Measurements from ENCODE around the gene CHST1.

The CHST1 gene

DNA sequence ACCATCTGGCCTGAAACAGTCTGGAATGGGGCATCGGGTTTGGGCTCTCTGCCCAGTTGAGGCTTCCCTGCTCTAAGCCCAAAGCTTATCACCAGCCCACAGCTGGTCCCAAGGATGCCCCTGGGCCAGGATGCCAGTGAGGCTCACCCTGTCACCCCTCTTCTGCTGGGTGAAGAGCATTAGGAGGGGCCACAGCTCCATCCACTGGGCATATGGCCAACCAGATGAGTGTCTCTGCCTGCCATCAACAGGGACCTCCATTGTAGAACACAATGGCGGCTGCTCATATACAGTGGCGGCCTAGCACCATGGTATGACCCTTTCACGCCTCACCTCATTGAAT lies 5.6 kb downstream of the CHST1 start:
- DNase-seq = no peak

DNA sequence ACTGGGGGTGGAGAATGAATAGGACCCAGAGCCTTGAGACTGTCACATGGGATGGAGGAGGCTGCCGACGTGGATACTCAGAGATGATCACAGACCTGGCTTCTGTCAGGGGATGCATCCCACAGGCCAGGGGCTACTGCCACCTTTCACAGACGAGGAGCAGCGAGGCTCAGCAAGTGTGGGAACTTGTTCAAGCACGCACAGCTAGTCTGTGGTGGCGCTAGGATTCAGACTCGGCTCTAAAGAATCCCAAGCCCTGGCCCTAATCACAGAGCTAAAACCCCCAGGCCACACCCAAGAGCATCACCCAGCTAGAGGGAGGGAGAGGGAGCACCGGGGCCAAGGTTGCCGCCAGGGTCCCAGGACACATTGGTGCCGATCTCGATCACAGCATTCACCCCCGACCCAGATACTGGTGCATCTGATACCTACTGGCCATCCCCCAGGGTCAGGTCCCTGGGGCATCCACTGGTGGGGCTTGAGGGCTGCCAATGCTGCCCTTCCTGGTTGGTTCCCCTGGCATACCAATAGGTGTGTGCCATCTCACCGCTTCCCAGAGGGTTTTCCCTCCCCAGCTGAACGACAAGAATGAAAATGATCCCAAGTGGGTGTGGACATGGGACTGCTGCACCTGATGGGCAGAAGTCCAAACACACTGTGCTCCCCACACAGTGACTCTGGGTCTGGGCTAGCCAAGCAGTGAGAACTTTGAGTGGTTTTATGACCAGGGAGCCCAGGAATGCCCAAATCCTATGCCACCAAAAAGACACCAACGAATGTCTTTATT lies 6.2 kb downstream of the CHST1 start:
- DNase-seq = no peak

DNA sequence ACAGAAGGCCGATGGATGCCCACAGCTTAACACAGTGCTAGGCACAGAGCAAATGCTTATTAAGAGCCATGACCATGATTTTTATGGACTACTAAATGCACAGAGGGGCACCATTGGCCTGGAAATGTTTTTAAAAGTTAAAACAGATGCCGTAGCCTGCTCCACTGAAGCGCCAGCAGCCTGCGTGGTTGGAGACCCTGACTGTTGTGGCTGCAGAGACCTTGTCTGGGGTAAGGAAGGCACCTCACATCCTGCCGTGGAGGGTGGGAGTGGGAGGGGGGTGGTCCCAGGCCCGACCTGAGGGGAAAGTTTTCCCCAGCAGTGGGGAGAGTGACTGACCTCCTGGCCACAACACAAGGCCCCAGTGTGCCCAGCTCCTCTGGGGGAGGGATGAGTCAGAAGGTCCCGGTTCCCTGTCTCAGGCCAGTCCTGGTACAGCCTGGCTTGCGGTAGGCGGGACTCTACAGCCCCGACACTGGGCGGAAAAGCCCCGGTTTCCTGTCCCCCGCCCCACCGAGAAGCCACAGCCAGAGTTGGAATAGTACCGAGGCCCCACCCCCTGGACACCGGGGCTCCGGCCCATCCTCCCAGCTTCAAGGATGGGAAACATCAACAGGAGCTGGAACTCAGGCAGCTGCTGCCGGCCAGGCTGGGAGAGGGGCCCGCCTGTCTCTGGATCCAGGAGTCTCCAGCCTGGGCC lies 7.0 kb downstream of the CHST1 start:
- DNase-seq = peak; percentile 27

DNA sequence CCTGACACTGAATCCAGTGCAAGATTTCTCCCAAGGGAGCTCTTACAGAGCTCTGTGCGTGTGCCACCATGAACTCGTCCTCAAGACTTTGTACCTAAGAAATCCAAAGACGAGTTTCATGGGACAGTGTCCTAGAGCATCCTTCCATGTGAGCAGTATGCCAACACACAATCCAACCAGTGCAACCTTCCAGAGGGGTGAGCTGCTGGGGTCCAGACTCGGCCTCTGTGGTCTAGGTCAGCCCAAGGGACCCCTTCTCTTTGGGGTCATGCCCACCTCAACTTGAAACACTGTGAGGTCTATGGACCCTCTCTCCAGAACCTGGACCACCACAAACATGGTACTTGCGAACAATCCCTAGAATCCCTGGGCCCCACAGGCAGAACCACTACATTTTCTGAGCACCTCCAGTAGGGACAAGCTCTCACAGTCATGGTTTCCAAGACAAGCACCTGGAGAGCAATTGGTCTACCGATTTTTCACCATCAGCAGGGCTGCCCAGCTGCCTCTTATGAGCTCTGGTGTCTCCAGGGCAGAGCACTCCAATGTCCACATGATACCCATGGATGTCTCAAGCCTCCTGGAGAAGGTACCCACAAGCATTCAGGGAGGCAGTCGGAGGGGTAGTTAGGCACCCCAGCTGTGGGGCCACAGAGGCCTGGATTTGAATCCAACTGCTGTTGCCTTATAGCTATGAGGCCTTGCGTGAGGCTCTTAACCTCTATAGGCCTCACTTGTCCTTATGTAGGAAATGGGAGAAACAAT lies 7.7 kb downstream of the CHST1 start:
- no peak for DNase-seq

DNA sequence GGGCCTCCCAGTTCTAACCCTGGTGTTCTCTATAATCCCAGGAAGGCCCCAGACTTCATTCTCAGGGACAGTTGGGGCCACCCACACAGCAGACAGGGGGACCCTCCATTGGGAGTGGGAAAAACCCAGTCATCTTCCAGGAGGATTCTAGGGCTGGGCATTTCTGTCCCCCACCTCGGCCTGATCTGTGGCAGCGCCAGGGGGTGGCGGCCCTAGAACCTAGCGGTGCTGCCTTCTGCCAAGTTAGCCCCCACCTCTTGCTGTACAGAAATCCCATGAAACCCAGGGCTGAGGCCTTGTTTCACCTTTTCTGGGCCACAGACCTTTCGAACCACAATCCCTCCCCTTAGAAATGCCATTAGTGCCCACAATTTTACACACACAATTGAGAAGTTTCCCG lies 9.6 kb downstream of the CHST1 start:
- no peak for DNase-seq

DNA sequence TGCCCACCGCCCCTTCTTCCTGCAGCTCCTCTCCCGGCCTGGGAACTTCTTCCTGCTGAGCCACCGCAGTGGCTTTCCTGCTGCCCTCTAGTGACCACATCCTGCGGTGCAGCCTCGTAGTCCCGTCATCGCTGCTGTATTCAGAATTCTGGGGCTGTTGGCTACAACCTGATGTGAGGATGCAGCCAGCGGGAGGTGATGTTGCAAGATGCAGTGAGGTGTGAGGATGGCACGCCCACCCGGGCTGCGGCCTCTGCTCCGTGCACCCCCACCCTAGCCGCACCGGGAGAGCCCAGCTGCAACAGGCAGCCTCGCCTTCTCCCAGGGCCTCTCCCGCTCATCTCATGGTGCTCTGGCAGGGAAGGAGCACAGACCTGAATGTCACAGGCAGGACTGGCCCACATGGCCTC lies 10.1 kb downstream of the CHST1 start:
- peak; percentile 78 for DNase-seq

DNA sequence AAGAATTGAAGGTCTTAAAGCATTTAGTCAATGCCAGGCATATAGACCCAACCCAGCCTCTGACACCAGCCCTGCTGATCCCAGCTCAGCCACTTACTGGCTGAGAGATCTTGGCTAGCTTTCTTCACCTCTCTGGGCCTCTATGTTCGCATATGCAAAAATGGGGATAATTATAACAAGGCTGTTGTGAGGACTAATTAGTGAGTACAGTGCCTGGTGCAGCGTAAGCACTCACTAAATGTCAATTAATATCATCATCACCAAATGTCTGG lies 10.5 kb downstream of the CHST1 start:
- no peak for DNase-seq

DNA sequence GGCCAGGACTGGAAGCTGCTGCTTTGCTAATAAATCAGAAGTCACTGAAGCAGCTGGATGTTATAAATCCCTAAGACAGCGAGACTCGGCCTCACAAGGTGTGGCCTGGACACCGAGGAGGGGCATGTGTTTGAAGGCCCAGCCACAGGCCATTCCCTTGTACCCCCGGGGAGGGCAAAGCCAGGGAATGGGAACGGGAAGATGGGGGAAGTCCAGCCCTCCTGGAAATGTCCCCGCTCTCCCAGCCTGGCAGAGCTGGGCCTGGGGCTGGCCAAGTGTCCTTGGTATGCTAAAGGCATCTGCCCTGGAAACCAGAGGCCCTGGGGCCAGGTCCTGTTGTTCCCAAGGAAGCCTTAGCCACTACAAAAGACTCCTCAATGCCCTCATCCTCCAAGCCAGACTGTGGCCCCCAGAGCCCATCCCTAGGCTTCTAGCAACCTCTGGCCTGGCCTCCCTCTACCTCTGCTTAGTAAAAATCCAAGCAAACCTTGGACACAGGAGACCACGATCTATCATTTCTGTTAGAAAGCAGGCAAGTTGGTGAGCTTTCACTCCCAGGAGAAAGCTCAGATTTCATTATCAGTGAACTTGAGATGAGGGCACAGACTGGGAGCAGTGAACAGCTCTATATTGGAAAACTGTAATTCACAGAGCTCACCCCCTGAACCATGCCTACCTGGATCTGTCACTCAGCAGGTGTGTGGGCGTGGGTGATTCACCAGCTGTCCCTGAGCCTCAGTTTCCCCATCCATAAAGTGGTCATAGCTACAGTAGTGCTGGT lies 11.0 kb downstream of the CHST1 start:
- DNase-seq = no peak

DNA sequence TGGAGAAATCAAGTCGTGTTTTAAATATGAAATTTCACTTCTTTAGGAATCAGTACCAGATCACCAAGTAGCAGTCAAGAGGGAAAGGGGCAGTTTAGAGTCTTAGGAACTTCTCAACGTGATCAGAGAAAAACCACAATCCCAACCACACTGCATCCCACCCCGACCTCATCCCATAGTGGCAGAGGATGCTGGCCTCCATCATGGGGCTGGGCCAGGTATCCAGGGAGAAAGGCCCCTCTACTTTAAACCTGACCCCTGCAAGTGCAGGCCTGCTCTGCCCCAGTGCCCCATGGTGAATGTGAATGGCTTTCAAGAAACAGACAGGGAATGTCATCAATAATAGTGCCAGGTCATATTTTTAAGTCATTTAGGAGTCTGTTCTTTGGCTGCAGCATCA lies 12.1 kb downstream of the CHST1 start:
- DNase-seq = no peak

DNA sequence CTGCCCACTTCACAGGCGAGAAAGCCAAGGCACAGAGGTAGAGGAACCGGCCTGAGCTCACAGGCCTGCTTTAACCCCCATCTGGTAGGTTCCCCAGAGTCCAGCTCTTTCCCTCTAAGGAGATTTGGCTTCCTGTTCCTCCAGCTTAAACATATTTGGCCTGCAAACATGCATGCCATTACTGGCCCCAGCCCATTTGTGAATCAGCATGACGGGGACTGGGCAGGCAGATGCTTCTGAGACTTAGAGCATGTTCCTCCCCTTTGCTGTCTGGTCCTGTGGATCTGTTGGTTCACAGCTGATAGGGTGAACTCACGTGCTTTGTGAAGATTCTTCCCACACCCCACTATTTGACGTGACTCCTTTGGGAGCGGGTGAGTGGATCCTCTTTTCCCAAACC lies 12.6 kb downstream of the CHST1 start:
- no peak for DNase-seq

DNA sequence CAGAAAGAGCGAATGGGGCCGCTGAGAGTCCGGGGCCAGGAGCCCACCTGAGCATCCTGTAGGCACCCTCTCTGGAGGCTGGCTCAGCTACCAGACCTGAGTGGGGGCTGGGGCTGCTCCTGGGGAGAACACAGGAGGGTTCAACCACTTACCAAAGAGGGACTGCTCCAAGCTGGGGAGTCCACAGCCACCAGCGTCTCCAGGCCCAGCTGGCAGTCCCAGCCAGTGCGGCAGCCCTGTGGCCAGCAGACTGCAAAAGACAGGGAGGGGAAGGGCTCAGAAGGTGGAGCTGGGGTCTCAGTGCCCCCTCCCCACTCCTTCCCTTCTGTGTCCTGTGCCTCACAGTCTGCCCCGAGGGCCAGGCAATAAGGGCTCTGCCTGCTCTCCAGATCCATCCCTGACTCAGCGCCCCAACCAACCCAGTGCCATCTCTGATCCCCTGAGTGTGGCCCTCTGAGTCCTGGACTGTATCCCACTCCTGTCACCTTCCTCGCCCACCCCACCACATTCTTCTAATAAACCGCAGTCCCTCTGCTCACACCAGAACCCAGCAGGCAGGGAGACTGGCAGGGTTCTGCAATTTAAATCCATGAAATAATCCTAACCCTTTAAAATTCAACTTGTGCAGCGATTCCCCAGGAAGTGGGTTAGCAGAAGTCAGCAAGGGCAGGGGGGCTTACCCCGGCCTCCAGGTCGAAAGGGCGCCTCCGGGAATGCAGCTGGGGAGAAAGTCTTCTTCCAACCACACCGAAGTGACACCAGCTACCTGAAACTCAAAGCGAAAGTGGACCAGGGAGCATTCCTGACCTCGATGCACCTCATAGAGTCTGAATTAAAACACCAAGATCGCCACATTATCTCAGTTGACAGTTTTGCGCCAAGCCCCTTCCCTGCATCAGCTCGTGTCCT lies 13.3 kb downstream of the CHST1 start:
- DNase-seq = no peak

DNA sequence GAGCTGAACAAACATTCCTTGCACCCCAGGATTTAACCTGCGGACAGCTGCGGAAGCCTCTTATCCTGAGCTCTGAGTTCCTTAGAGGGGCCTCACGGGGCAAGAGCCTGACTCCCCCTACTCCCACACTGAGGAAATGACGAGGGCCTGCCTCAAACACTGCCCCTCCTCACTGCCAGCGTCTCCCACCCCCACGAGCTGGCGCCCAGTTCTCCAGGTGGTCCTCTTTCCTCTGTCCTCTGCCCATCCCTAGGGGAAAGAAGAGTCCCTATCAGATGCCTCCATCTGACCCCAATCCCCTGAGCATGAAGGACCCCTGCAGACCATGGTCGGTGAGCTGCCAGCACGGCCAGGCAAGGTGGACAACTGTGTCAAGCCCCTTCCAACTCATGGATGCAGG lies 14.3 kb downstream of the CHST1 start:
- no peak for DNase-seq

DNA sequence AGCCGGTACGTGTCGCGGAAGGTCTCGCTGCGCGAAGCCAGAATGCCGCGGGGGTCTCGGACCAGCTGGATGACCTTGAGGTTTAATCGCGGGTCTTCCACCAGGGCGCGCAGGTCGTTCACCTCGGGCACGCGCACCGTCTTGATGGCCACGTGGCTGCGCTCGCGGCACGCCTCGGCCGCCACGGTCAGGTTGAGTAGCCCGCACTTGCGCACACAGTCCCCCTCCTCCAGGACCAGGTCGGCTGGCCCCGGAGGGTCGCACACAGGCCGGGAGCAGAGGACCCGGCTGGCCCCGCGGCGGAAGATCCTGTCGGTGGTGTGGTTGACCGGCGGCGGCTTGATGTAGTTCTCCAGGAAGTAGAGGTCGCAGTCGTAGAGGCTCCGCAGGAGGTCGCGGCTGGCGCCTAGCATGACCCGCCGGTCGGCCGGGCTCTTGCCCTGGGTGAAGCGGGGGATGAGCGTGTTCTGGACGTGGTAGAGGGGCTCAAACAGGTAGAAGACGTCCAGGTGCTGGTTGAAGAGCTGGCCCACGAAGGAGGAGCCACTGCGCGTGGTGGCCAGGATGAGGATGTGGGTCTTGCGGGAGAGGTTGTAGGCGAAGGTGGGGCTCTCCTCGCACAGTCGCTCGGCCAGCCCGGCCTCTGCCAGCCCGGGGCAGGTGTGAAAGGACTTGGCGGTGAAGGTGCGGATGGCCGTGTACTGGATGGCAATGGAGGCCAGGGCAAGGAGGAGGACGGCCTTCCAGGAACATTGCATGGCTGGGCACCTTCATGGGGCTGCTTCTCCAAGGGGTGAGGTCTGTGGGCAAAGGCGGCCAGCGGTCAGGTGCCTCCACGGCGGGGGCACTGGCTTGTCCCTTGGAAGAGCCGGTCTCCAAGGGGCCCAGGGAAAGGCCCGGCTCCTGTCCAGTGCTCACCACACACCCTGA lies 15.0 kb downstream of the CHST1 start:
- no peak for DNase-seq

DNA sequence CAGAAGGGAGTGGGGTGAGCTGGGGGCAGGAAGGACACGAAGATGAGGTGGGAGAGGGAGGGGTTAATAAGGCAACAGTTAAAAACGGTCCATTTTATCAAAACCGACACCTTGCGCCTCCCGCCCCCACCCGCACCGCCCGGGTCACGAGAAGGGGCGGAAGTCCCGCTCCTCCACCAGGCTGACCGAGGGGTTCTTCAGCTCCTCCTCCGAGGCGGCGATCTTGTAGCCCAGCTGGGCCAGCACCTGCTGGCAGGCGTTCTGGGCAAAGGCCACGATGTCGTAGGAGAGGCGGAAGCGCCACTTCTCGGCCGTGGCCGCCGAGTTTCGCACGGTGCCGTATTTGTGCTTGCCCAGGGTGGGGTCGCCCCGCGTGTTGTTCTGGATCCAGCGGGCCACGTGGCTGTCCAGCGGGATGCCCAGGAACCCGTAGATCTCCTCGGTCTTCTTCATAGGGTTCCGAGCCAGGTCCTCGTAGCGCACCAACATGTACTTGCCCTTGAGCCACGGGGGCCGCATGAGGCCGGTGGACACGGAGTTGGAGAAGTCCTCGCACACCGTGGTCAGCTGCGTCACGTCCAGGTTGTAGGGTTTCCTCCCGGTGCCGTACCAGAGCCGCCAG lies 15.8 kb downstream of the CHST1 start:
- no peak for DNase-seq

DNA sequence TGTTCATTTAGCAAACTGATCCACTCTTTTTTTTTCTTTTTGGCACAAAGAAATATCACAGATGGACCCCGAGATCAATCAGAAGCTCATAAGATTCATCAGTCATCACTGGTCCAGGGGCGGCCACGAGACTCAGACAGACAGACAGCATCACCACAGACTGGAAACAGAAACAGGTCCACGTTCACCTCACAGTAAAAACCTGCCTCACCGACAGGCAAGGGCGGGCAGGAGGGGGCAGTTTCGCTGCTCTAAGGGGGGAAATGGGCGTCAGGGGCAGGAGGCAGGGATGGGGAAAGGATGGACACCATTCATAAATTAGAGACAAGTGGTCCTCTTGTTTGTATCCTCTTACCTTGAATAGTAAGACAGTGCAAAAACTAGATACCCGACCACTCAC lies 16.5 kb downstream of the CHST1 start:
- DNase-seq = no peak

DNA sequence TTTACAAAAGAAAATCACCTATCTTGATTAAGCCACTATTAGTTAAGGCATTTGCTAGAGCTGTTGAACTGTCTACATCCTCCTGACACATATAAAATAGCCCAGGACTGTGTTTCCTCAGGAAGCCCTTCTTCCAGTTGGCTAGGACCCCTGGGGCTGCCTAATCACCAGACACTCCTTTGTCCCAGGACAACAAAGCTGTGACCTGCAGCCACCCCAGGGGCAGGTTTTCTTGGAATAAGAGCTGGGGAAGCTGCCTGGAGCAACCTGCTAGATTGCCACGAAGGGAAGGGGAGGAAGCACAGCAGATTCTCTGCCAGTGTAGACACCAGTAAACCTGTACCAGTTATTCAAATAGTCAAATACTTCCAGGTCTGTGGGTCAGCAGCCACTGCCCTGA lies 17.6 kb downstream of the CHST1 start:
- no peak for DNase-seq

DNA sequence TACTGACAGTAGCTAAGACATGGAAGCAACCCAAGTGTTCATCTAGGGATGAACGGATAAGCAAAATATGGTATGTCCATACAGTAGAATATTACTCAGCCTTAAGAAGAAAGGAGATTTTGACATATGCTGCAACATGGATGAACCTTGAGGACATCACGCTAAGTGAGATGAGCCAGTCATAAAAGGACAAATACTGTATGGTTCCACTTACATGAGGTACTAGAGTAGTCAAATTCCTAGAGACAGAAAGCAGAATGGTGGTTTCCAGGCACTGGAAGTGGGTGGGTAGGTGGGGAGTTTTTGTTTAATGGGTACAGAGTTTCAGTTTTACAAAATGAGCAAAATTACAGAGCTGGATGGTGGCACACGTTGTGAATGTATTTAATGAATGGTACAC lies 18.1 kb downstream of the CHST1 start:
- DNase-seq = no peak

DNA sequence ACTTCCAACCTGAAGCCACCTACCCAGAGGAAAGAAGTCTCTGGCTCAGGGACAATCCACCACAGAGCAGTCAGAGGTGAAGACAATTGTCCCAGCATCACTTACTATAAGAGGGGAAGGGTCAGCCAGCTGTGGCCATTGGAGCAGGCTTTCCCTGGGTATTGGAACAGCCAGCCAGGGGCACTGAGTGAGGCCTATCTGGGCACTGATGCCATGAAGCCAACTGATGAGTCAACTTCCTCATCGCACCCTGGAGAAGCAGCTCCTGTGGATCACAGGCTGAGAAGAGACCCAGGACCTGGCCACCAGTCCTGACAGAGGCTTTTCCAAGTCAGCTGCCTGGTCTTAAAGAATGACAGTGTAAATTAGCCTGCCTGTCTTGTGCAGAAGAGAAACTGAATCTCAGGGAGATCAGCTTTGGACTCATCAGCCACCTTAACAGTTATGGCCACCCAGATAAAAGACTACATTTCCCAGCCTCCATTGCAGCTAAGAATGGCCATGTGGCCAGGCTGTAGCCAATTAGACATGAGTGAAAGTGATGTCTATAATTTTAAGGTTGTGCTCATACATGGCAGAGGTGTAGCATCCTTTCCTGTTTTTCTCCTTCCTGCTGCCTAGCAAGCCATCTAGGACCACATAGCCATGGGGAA lies 19.0 kb downstream of the CHST1 start:
- DNase-seq = no peak

DNA sequence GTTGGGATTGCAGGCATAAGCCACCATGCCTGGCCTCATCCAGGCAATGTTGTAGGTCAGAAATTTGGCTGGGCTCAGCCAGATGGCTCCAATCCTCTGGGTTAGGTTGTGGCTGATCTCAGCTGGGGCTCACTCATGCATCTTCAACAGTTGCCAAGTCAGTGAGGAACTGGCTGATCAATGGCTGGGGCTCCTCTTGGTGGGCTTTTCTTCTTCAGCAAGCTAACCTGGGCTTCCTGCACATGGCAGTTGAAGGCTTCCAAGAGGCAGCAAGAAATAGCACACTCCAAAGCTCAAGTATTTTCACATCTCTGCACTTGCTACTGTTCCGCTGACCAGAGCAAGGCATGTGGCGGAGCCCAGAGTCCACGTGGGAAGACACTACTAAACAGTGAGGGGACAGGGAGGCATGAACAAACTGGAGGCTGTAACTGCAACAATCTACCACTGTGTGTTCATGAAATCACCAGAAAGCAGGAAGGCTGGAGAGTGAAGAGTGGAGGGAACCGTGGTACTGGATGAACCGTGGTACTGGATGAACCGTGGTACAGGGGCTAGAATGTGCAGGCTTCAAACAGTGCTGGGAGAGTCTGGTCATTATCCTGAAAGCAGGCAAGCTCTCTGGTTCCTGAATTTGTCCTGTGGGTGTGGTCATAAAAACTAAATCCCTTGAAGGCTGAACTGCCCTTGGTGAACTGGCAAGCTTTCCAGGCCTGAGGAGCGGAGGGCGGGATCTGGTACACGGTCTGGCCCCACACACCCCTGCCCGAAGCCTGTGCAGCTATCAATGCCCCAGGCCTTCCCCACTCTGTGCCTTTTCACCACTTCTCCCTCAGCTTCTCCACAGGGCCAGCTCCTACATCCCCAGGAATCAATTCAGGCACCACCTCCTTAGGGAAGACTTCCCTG lies 20.2 kb downstream of the CHST1 start:
- no peak for DNase-seq
